HFFc6 (cell line): ENCODE measurements around the gene DHDH. TPM values are rescaled to one million over a fixed set of nuclear protein-coding genes. Genes with fewer than 3 reads are reported as not detected.
"Not testable (repeated sequence)": the region's sequence is repeated elsewhere in the genome, so short reads cannot be mapped to it uniquely, and the experiment has no call there.

Experiments
- DNase-seq: peaks from one replicate; pipeline ENCODE4 v3.0.0-alpha.2; 2018
- H3K27ac Mint-ChIP-seq: 2 replicates; pipeline ENCODE4 v1.8.0; 2020; ENCODE audit warnings: mild to moderate bottlenecking, mixed read lengths
- H3K27me3 Mint-ChIP-seq: 2 replicates; pipeline ENCODE4 v1.8.0; 2021; ENCODE audit warnings: mild to moderate bottlenecking, moderate library complexity, mixed read lengths; ENCODE audit not compliant: insufficient read depth
- H3K36me3 Mint-ChIP-seq: 2 replicates; pipeline ENCODE4 v1.8.0; 2021; ENCODE audit warnings: low read depth, mixed read lengths
- H3K4me1 Mint-ChIP-seq: 2 replicates; pipeline ENCODE4 v1.8.0; 2020; ENCODE audit warnings: low read depth, mixed read lengths
- H3K4me3 Mint-ChIP-seq: 2 replicates; pipeline ENCODE4 v1.8.0; 2020; ENCODE audit warnings: mild to moderate bottlenecking, moderate library complexity, mixed read lengths
- H3K9me3 Mint-ChIP-seq: 2 replicates; pipeline ENCODE4 v1.8.0; 2020; ENCODE audit warnings: mild to moderate bottlenecking, mixed read lengths
- total RNA-seq, 6 experiments: library from RNA; stranded (reverse); fragmentation: NEBNext Ultra II Directional; extraction: Animal tissue kit (Norgen Biotek cat#: 25700); gene quantifications; 2 replicates in 1 of 6; 3 replicates in 5 of 6; pipeline ENCODE4 v1.2.3, GENCODE V29; 2021
- TF ChIP-seq, protein P1 (sequence below): fragments of 200-600 bp; sonication (generic); IDR thresholded peaks from 2 replicates; pipeline ENCODE4 v1.5.0; 2021; ENCODE audit warnings: antibody characterized with exemption, mild to moderate bottlenecking

Gene DHDH
- total RNA-seq, 6 experiments from 2014 or later: not detected

DNA sequence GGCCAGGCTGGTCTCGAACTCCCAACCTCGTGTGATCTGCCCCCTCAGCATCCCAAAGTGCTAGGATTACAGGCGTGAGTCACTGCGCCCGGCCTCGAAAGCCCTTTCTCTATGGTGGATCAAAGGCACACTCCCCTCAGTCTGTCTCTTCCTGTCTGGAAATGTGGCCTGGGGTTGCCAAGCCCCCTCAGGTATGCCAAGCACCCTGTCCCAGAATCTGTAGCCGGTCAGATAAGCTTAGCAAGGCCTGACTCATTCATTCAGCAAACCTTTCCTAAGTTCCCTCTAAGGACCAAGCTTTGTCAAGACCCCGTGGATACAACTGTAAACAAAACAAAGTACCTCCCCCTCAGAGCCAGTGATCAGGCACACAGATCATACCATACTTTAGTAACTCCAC lies 19.3 kb upstream of the DHDH start:
- H3K27ac Mint-ChIP-seq: no peak overlapping the region
- no peaks in the 10 kb centered on the region for H3K4me1 Mint-ChIP-seq
- DNase-seq: no peak
- H3K36me3 Mint-ChIP-seq: peaks cover 36% of the 10 kb centered on the region
- H3K4me3 Mint-ChIP-seq: no peak overlapping the region
- no peaks in the 10 kb centered on the region for H3K9me3 Mint-ChIP-seq
- TF ChIP-seq, protein P1, sequence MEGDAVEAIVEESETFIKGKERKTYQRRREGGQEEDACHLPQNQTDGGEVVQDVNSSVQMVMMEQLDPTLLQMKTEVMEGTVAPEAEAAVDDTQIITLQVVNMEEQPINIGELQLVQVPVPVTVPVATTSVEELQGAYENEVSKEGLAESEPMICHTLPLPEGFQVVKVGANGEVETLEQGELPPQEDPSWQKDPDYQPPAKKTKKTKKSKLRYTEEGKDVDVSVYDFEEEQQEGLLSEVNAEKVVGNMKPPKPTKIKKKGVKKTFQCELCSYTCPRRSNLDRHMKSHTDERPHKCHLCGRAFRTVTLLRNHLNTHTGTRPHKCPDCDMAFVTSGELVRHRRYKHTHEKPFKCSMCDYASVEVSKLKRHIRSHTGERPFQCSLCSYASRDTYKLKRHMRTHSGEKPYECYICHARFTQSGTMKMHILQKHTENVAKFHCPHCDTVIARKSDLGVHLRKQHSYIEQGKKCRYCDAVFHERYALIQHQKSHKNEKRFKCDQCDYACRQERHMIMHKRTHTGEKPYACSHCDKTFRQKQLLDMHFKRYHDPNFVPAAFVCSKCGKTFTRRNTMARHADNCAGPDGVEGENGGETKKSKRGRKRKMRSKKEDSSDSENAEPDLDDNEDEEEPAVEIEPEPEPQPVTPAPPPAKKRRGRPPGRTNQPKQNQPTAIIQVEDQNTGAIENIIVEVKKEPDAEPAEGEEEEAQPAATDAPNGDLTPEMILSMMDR: no peak
- no peaks in the 10 kb centered on the region for H3K27me3 Mint-ChIP-seq

DNA sequence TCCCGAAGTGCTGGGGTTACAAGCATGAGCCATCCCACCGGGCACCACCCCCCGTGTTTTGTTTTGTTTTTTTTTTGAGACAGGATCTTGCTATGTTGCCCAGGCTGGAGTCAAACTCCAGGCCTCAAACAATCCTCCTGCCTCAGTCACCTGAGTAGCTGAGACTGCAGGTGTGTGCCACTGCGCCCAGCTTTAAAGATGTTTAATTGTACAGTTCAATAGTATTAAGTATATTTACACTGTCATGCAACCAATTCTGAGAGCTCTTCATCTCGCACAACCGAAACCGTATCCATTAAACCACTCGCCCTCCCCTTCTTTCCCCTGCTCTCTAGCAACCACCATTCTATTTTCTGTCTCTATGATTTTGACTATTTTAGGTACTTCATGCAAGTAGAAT lies 17.7 kb upstream of the DHDH start:
- H3K9me3 Mint-ChIP-seq: no peaks in the 10 kb centered on the region

DNA sequence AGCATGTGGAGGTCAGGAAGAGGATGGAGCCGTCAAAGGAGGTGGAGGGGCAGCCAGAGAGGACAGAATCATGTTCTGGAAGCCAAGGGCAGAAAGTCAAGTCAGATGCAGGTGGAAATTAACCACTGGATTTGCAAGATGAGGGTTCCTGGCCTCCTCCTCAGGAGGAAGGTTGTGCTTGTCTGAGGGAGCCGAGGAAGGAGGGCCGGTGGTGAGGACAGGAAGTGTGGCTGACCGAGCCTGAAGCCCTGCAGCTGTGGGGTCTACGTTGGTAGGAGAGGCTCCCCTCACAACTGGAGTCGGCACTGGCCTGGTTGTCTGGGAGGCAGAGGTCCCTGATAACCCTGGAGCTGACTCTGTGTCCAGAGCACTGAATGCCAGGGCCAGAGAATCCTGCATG lies 15.4 kb upstream of the DHDH start:
- Mint-ChIP-seq H3K27ac (no peak overlapping the region), H3K27me3 (no peaks in the 10 kb centered on the region), H3K4me1 (no peaks in the 10 kb centered on the region), H3K4me3 (no peak overlapping the region), H3K9me3 (no peaks in the 10 kb centered on the region), H3K36me3 (peaks cover 28% of the 10 kb centered on the region)
- TF ChIP-seq, protein P1: no peak
- no peak for DNase-seq

More for the DNA sequence above, 17.7 kb upstream of the DHDH start:
- Mint-ChIP-seq H3K27ac (no peak overlapping the region), H3K36me3 (peaks cover 36% of the 10 kb centered on the region), H3K27me3 (no peaks in the 10 kb centered on the region), H3K4me3 (no peak overlapping the region), H3K4me1 (no peaks in the 10 kb centered on the region)
- TF ChIP-seq, protein P1: no peak
- no peak for DNase-seq

DNA sequence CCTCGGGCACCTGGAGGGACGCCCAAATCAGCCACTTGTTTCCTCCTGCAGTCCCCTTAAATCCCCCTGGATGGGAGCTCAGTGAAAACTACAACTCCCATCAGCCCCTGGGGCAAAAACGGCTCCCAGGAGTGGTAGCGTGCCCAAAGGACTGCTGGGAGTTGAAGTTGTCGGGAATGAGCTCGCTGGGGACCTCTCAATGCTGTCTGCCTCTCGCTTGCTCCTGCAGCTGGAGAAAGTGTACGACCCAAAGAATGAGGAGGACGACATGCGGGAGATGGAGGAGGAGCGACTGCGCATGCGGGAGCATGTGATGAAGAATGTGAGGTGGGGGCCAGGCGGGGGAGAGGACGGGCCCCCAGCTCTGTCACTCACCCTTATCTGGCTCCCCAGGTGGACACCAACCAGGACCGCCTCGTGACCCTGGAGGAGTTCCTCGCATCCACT lies 14.7 kb upstream of the DHDH start:
- DNase-seq: peak; percentile 2
- H3K9me3 Mint-ChIP-seq: no peaks in the 10 kb centered on the region
- no peaks in the 10 kb centered on the region for H3K4me1 Mint-ChIP-seq
- no peak overlapping the region for H3K27ac Mint-ChIP-seq
- no peaks in the 10 kb centered on the region for H3K27me3 Mint-ChIP-seq
- TF ChIP-seq, protein P1: no peak
- H3K4me3 Mint-ChIP-seq: no peak overlapping the region
- peaks cover 30% of the 10 kb centered on the region for H3K36me3 Mint-ChIP-seq

DNA sequence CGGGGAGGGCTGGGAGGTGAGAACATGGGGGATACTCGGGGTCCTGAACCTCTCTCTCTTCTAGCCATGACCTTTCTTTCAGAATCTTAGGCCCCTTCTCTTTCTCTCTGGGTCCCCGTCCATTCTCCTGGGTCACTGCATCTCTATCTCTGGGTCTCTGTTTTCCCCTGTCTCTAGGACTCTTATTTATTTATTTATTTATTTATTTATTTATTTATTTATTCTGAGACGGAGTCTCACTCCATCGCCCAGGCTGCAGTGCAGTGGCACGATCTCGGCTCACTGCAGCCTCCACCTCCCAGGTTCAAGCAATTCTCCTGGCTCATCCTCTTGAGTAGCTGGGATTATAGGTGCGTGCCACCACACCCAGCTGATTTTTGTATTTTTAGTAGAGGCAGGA lies 14.2 kb upstream of the DHDH start:
- peaks cover 28% of the 10 kb centered on the region for H3K36me3 Mint-ChIP-seq
- not testable (repeated sequence) for DNase-seq, H3K27ac Mint-ChIP-seq, H3K4me3 Mint-ChIP-seq, H3K9me3 Mint-ChIP-seq, H3K27me3 Mint-ChIP-seq, H3K4me1 Mint-ChIP-seq

DNA sequence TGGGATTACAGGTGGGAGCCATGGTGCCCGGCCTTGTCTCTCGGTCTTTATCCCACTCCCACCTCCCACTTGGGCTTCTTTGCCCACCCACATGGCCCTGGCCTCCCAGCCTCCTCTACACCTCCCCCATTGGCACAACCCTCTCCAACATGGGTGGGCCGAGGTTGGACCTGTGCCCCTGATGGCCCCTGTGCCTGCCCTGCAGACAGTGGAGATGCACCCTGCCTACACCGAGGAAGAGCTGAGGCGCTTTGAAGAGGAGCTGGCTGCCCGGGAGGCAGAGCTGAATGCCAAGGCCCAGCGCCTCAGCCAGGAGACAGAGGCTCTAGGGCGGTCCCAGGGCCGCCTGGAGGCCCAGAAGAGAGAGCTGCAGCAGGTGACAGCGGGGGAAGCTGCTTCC lies 12.6 kb upstream of the DHDH start:
- Mint-ChIP-seq H3K27ac (no peak overlapping the region), H3K4me3 (no peak overlapping the region), H3K4me1 (peaks cover 9% of the 10 kb centered on the region), H3K9me3 (no peaks in the 10 kb centered on the region), H3K27me3 (no peaks in the 10 kb centered on the region; the same call in 1 of the 2 replicates), H3K36me3 (peaks cover 21% of the 10 kb centered on the region)
- no peak for DNase-seq
- TF ChIP-seq, protein P1: no peak
